Stomach (tissue), 9 donors: Measurements from ENCODE around the gene VPS41. TPM values are rescaled to one million over a fixed set of nuclear protein-coding genes. Genes with fewer than 3 reads are reported as not detected.

ENCODE experiments used
- DNase-seq, 2 donors: peaks; one replicate each; pipeline versions ENCODE4 v3.0.0 to v3.0.0-alpha.2; 2013 to 2019
- H3K27ac ChIP-seq, 5 donors: fragments of 200-600 bp in 4 of 5; sonication (generic) in 4 of 5; one replicate each; pipeline ENCODE4 v1.5.1; 2013 to 2019; ENCODE audit warnings: mild to moderate bottlenecking in 1 of 5, moderate library complexity in 1 of 5
- H3K27me3 ChIP-seq, 3 donors: fragments of 200-600 bp; sonication (generic); one replicate each; pipeline ENCODE4 v1.5.1; 2017 to 2019; ENCODE audit warnings: mixed run types in 1 of 3
- H3K36me3 ChIP-seq, 4 donors: fragments of 200-600 bp; sonication (generic); 1 replicate in 3 of 4; 2 replicates in 1 of 4; pipeline ENCODE4 v1.5.1; 2016 to 2019
- H3K4me1 ChIP-seq, 4 donors: fragments of 200-600 bp; sonication (generic); one replicate each; pipeline ENCODE4 v1.5.1; 2016 to 2019
- H3K4me3 ChIP-seq, 4 donors: fragments of 200-600 bp; sonication (generic) in 3 of 4; one replicate each; pipeline ENCODE4 v1.5.1; 2016 to 2019; ENCODE audit warnings: mild to moderate bottlenecking in 1 of 4
- H3K9me3 ChIP-seq, 4 donors: fragments of 200-600 bp; sonication (generic); one replicate each; pipeline ENCODE4 v1.5.1; 2016 to 2019
- CTCF ChIP-seq, 7 experiments: fragments of 450-650 bp in 4 of 7; fragments of 200-600 bp in 3 of 7; sonication (generic) in 3 of 7; IDR thresholded peaks; one replicate each; pipeline ENCODE4 v1.5.1; 2016 to 2019; ENCODE audit warnings: antibody characterized with exemption in 7 of 7, control low read depth in 2 of 7, mild to moderate bottlenecking in 1 of 7
- EP300 ChIP-seq: sonication (generic); formaldehyde crosslinking; IDR thresholded peaks from one replicate; pipeline ENCODE4 v1.6.1; 2017; ENCODE audit warnings: antibody characterized with exemption
- POLR2A ChIP-seq, 4 donors: fragments of 450-650 bp; IDR thresholded peaks; one replicate each; pipeline ENCODE4 v1.6.1; 2016; ENCODE audit warnings: antibody characterized with exemption in 4 of 4, control low read depth in 2 of 4, mild to moderate bottlenecking in 1 of 4, moderate library complexity in 1 of 4
- POLR2AphosphoS5 ChIP-seq, 3 donors: sonication (generic); formaldehyde crosslinking; IDR thresholded peaks; one replicate each; pipeline ENCODE4 v1.6.1; 2016; ENCODE audit warnings: antibody characterized with exemption in 3 of 3
- WGBS, 5 donors: extraction: QIAGEN DNeasy Blood & Tissue Kit in 3 of 5; methylation state at CpG; one replicate each; pipeline versions ENCODE4 v1.1.5 to v1.1.7; 2013 to 2018; 5-methylcytosine and 5-hydroxymethylcytosine counted together
- intact Hi-C: fragments of 100-400 bp; cut with DNase I; formaldehyde crosslinking; loops from one replicate; pipeline ENCODE4 v1.15.1; 2023; ENCODE audit warnings: low total_unique reads
- polyA plus RNA-seq, 3 donors: library from polyadenylated mRNA; stranded (reverse); fragments of 200-250 nt; gene quantifications; one replicate each; pipeline ENCODE4 v1.2.3, GENCODE V29; 2013
- total RNA-seq, 5 donors: library from RNA; depleted of rRNA; stranded (reverse); fragments of >200 nt; gene quantifications; one replicate each; pipeline versions ENCODE4 v1.1.0 to v1.2.3, GENCODE V29; 2014 to 2016
- donor health status: healthy with polysubstance abuse.
- donor health status: Bipolar disorder and iron deficiency.
- donor health status: healthy.

Gene VPS41
- total and polyA plus RNA-seq, 8 donors = 8.2 to 122 (median 41.4) TPM

GRCh38 chr7:38916396-38916795, 7.4 kb upstream of the VPS41 start:
- no peaks in the 10 kb centered on the region for H3K4me1 ChIP-seq
- no peak for TF ChIP-seq CTCF (IDR thresholded peaks at IDR 0.05)
- DNase-seq = no peak
- no peaks in the 10 kb centered on the region for H3K36me3 ChIP-seq
- no peak overlapping the region for H3K27ac ChIP-seq
- intact Hi-C loops = no loop called here
- no peak overlapping the region for H3K4me3 ChIP-seq
- peaks cover 0 to 3% (median 0%) of the 10 kb centered on the region in 3 donors for H3K27me3 ChIP-seq
- 75 to 88% (median 82%) methylated on average over 1 of the region's 1 CpG for WGBS, 5 donors
- H3K9me3 ChIP-seq = no peaks in the 10 kb centered on the region

GRCh38 chr7:38909870-38910269, 879 bp upstream of the VPS41 start:
- H3K36me3 ChIP-seq = no peaks in the 10 kb centered on the region
- H3K27me3 ChIP-seq = no peaks in the 10 kb centered on the region
- peaks cover 0 to 33% (median 20%) of the 10 kb centered on the region in 4 donors for H3K4me1 ChIP-seq
- H3K27ac ChIP-seq = no peak overlapping the region
- H3K9me3 ChIP-seq = no peaks in the 10 kb centered on the region
- no peak overlapping the region for H3K4me3 ChIP-seq
- TF ChIP-seq EP300 (no peak), CTCF (IDR thresholded peaks at IDR 0.05) (no peak), POLR2AphosphoS5 (IDR thresholded peaks at IDR 0.05) (no peak), POLR2A (IDR thresholded peaks at IDR 0.05) (no peak)
- no peak for DNase-seq
- intact Hi-C loops = no loop called here

- DNase-seq = no peak
- H3K27me3 ChIP-seq = no peaks in the 10 kb centered on the region
- H3K27ac ChIP-seq = no peak overlapping the region
- WGBS, 5 donors = 15 to 24% (median 19%) methylated on average over 1 of the region's 1 CpG
- no peaks in the 10 kb centered on the region for H3K36me3 ChIP-seq
- no peak overlapping the region for H3K4me3 ChIP-seq
- H3K9me3 ChIP-seq = no peaks in the 10 kb centered on the region
- peaks cover 0 to 33% (median 20%) of the 10 kb centered on the region in 4 donors for H3K4me1 ChIP-seq
- intact Hi-C loops = no loop called here
- no peak for TF ChIP-seq EP300
- TF ChIP-seq POLR2A (IDR thresholded peaks at IDR 0.05) = no peak
- no peak for TF ChIP-seq POLR2AphosphoS5 (IDR thresholded peaks at IDR 0.05)
- TF ChIP-seq CTCF (IDR thresholded peaks at IDR 0.05) = no peak
These were observed 1.2 kb downstream of the VPS41 start for GRCh38 chr7:38907766-38908165.

GRCh38 chr7:38907066-38907465, 1.9 kb downstream of the VPS41 start:
- intact Hi-C loops = no loop called here
- H3K9me3 ChIP-seq = no peaks in the 10 kb centered on the region
- WGBS, 5 donors = 76 to 91% (median 85%) methylated on average over 3 of the region's 3 CpGs
- H3K27ac ChIP-seq = no peak overlapping the region
- H3K36me3 ChIP-seq = no peaks in the 10 kb centered on the region
- H3K27me3 ChIP-seq = no peaks in the 10 kb centered on the region
- H3K4me1 ChIP-seq = peaks cover 0 to 33% (median 20%) of the 10 kb centered on the region in 4 donors
- no peak for DNase-seq
- no peak overlapping the region for H3K4me3 ChIP-seq
- no peak for TF ChIP-seq CTCF (IDR thresholded peaks at IDR 0.05)
- TF ChIP-seq POLR2AphosphoS5 (IDR thresholded peaks at IDR 0.05) = no peak
- TF ChIP-seq EP300 = no peak
- no peak for TF ChIP-seq POLR2A (IDR thresholded peaks at IDR 0.05)
